AG04450 (cell line): ENCODE measurements around the gene EDN3. TPM values are rescaled to one million over a fixed set of nuclear protein-coding genes. Genes with fewer than 3 reads are reported as not detected.

Experiments
- CTCF ChIA-PET: fragments of 300-600, 350-600 bp; formaldehyde crosslinking; extraction: SDS; loops from one replicate; lab custom pipeline; 2022; ENCODE audit warnings: antibody characterized with exemption, inconsistent platforms; lab: Charles Lee
- POLR2A ChIA-PET: fragments of 350-600 bp; formaldehyde crosslinking; extraction: SDS; loops from one replicate; lab custom pipeline; 2021; ENCODE audit warnings: antibody characterized with exemption, inconsistent platforms; lab: Yijun Ruan, JAX
- DNase-seq: peaks from one replicate; pipeline ENCODE4 v3.0.0-alpha.2; 2011; ENCODE audit warnings: low read depth, low spot score
- H3K27ac ChIP-seq: one replicate; pipeline ENCODE4 v1.5.1; 2012; ENCODE audit warnings: low read depth, low read length, control low read depth
- H3K27me3 ChIP-seq: one replicate; pipeline ENCODE4 v1.6.0; 2012; ENCODE audit warnings: low read length; ENCODE audit not compliant: control insufficient read depth, insufficient read depth
- H3K4me3 ChIP-seq: 2 replicates; pipeline ENCODE4 v1.5.1; 2011; ENCODE audit warnings: mild to moderate bottlenecking, low read depth, low read length, control low read depth
- H3K9me3 ChIP-seq: 2 replicates; pipeline ENCODE4 v1.5.1; 2012; ENCODE audit warnings: low read length; ENCODE audit not compliant: control insufficient read depth, insufficient read depth
- CTCF ChIP-seq: IDR thresholded peaks from 2 replicates; pipeline ENCODE4 v1.5.1; 2011; ENCODE audit warnings: low read depth, low read length, control low read depth, inconsistent platforms
- polyA plus RNA-seq: library from polyadenylated mRNA; depleted of rRNA; stranded (reverse); fragments of >200 nt; gene quantifications from 2 replicates; pipeline ENCODE4 v1.2.3, GENCODE V29; 2011

Gene EDN3
- polyA plus RNA-seq, 1 experiment, result not detected

GRCh38 chr20:59273739-59274357, 26.6 kb upstream of the EDN3 start:
- ChIA-PET CTCF (no interaction called here), POLR2A (no interaction called here)
- no peak for TF ChIP-seq CTCF
- no peaks in the 10 kb centered on the region for H3K9me3 ChIP-seq
- H3K27ac ChIP-seq, result no peak overlapping the region
- H3K27me3 ChIP-seq, result no peaks in the 10 kb centered on the region
- H3K4me3 ChIP-seq, result no peak overlapping the region
- no peak for DNase-seq

- Histone ChIP-seq H3K27me3 (no peaks in the 10 kb centered on the region), H3K9me3 (no peaks in the 10 kb centered on the region), H3K4me3 (no peak overlapping the region), H3K27ac (no peak overlapping the region)
- no peak for TF ChIP-seq CTCF
- no peak for DNase-seq
- ChIA-PET POLR2A (no interaction called here), CTCF (no interaction called here)
Observed at GRCh38 chr20:59276938-59277337, 23.5 kb upstream of the EDN3 start.

GRCh38 chr20:59284470-59284869, 15.9 kb upstream of the EDN3 start:
- Histone ChIP-seq H3K4me3 (no peak overlapping the region), H3K27ac (no peak overlapping the region), H3K27me3 (no peaks in the 10 kb centered on the region), H3K9me3 (no peaks in the 10 kb centered on the region)
- POLR2A ChIA-PET, result no interaction called here
- no peak for TF ChIP-seq CTCF
- no peak for DNase-seq
- CTCF ChIA-PET, result no interaction called here

GRCh38 chr20:59289994-59290393, 10.4 kb upstream of the EDN3 start:
- ChIA-PET CTCF (no interaction called here), POLR2A (no interaction called here)
- Histone ChIP-seq H3K9me3 (no peaks in the 10 kb centered on the region), H3K27ac (no peak overlapping the region), H3K4me3 (no peak overlapping the region), H3K27me3 (no peaks in the 10 kb centered on the region)
- DNase-seq, result no peak
- no peak for TF ChIP-seq CTCF

GRCh38 chr20:59291740-59292383, 8.5 kb upstream of the EDN3 start:
- H3K27ac ChIP-seq, result no peak overlapping the region
- no peaks in the 10 kb centered on the region for H3K9me3 ChIP-seq
- H3K27me3 ChIP-seq, result no peaks in the 10 kb centered on the region
- H3K4me3 ChIP-seq, result no peak overlapping the region
- DNase-seq, result no peak
- TF ChIP-seq CTCF, result no peak
- CTCF ChIA-PET, result no interaction called here
- POLR2A ChIA-PET, result no interaction called here
